GM18498 (cell line): ENCODE data around the gene HIPK2.

Source experiments
- ATAC-seq: cut with Tn5 transposase; IDR thresholded peaks from one replicate; pipeline ENCODE4 v1.9.1; 2021; ENCODE audit warnings: mild to moderate bottlenecking, moderate library complexity; ENCODE audit not compliant: unreplicated experiment

HIPK2 gene

DNA sequence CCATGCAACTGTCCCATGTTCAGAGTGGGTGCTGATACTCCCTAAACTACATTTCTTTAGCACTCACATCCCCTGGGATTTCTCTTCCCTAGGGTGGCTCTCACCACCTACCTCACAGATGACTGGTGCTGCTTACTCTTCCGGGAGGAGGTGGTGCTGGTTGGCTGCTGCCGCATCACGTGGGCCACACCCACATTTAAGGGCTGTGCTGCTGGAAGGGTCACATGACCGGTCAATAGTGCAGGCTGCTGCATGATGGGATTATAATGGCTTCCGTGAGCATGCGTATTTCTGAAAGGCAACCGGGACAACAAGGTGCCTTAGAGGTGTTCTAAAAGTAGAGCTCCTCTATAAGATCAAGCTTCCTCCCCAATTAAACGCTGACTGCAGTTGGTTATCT, 177.5 kb downstream of the HIPK2 start:
- ATAC-seq, result no peak

- no peak for ATAC-seq
Observed at GRCh38 chr7:139598642-139599041, 179.2 kb downstream of the HIPK2 start.

- ATAC-seq, result no peak
Observed at GRCh38 chr7:139597028-139597427, 180.8 kb downstream of the HIPK2 start.

DNA sequence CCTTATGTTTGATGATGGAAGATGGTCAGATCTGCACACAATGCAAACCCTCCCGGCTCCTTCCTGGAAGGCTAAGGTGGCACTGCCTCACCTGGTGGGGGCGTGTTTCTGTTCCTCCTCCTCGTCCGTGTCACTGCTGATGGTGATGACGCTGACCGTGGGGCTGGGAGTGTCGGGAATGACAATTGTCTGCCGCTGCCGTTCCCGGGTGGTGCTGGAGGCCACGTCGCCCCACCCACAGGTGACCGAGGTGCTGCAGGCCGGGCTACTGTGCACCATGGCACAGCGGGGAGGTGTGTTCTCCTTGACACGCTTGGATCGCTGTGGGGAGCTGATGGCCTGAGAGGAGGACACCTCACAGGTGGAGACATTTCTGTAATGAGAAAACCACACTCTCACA, 181.2 kb downstream of the HIPK2 start:
- no peak for ATAC-seq

GRCh38 chr7:139595806-139596205, 182.0 kb downstream of the HIPK2 start:
- no peak for ATAC-seq

GRCh38 chr7:139594911-139595476, 182.8 kb downstream of the HIPK2 start:
- no peak for ATAC-seq

DNA sequence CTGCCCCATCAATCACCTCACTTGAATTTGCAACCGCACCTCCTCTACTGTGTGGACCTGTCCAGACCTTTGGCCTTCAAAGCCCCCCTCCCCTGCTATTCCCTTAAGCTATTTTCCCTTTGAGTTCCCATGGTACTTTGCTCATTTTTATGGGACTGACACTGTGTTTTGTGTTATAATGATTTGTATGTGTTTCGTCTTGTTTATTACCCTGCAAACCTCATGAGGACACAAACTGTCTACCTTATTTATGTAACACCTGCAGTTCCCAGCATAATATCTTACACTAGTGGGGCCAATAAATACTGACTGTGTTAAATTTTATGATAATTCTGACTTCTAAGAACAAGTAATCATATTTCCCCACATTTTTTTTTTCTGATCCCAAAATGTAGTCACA, 183.7 kb downstream of the HIPK2 start:
- no peak for ATAC-seq

DNA sequence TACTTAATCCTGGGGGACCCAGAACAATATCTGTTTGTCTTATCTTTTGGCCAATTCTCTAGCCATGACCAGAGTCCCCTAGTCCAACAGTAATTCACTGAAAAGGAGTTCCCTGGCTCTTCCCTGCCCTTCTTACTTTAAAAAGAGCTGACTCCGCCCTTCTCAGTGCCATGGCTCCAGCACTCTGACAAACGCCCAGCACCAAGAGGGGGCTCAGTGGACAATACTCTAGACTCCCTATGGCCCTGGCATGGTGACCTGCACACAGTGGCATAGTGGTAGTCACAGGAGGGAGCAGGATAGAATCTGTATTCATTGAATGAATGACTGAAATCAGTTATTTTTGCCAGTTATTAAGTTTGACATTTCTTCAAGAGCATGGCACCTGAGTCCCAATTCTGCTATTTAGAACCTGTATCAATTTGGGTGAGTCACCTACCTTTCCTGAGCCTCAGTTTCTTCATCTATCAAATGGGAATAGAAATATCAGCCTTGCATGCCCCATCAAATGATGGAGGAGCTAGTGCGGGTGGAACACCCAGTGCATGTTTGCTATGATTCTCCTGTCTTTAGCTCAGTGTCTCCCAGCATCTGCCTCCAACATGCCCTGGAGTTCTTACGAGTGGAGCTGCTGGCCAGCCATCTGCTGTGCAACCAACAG, 184.9 kb downstream of the HIPK2 start:
- no peak for ATAC-seq

DNA sequence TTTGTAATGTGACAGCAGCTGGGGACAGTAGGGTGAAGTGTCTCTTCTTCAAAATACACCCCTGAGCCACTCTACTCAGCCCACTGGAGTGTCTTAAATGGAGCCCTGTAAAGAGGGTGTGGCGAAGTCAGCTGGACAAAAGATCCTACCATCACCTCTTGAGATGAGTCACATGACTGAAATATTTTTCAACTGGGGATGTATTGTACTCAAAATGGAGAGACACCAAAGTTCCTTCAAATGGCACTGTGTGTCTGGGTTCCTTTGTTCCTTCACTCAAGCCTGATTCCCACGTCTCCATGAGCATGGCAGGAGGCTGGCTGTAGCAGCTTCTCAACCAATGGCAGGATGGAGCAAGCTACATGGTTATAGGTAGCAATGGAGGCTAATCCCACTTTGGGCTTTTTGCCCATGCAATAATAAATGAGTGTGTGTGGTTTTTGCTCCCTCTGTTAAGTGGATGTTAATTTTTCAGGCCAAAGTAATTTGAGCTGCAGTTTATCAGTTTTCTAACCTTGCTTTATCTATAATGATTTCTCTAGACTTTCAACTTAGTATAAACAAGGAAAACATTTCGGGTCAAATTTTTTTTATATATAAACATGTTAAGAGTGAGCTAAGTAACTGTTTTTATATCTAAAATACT, 186.1 kb downstream of the HIPK2 start:
- ATAC-seq, result no peak

DNA sequence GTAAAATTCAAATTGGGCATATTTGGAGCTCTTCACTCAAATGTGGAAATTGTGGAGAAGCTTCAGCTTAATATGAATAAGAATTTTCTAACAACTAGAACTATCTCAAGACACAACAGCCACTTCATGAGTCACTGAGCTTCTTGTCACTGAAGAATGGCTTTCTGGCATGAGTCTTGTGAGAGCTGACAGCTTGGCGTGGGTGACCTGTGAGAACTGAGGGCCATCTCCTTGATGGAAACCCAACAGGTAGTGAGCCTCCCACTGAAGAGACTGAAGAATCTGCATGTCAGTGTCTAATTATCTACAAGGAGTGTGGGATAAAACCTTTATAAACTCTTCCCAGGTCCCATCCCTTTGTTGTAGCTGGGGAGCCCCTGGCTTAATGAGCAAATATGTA, 188.3 kb downstream of the HIPK2 start:
- no peak for ATAC-seq

DNA sequence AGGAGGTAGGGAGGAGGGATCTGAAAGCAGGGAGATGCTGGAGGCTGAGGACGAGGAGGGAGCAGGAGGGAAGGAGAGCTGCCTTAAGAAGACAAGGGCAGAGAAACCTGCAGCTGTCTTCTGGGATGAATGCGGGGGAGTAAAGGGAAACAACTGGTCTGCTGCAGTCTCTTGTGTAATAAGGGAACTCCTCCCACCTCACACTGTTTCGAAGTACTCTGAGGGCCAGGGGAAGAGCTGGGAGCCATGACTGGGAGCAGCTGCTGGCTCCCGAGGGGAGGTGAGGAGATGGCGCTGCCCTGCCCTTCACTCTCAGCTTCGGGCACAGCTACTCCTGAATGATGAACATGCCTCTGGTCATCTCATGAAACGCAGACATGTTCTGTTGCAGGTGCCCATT, 189.2 kb downstream of the HIPK2 start:
- ATAC-seq, result no peak

- ATAC-seq, result no peak
Observed at GRCh38 chr7:139587535-139587934, 190.3 kb downstream of the HIPK2 start.

DNA sequence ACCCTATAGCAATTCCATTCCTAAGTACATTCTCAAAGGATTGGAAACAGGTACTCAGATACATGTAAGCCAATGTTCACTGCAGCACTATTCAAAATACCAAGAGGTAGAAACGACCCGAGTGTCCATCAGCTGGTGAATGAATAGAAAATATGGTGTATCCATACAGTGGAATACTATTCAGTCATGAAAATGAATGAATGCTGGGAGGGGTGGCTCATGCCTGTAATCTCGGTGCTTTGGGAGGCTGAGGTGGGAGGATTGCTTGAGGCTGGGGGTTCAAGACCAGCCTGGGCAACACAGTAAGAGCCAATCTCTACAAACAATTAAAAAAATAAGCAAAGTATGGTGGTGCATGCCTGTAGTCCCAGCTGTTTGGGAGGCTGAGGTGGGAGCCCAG, 191.5 kb downstream of the HIPK2 start:
- no peak for ATAC-seq

- no peak for ATAC-seq
Observed at GRCh38 chr7:139585042-139585441, 192.8 kb downstream of the HIPK2 start.

- no peak for ATAC-seq
Observed at GRCh38 chr7:139583826-139584553, 193.8 kb downstream of the HIPK2 start.

- ATAC-seq, result no peak
Observed at GRCh38 chr7:139582671-139583155, 195.1 kb downstream of the HIPK2 start.

DNA sequence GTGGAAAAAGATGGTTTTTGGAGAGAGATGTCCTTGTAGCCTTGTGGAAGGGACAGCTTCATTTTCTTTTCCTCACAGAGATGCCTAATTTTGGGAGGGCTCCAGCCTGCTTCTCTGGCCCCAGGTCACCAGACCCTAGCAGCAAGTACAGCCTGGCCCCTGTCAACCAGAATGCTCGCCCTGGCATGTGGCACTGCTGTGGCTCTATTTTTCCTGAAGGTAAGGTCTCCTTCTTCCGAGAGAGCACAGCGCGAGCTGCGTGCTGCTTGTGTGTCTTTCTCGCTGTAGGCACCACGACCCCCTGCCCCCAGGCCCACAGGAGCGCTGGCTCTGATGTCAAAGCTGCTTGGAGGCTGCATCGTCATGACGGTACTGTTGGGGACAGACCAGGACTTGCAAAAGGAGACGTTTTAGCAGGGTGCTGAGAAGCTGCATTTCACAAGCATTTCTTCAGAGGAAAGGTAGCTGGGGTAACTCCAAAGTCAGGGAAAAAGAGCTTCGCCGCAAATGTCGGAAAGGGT, 195.6 kb downstream of the HIPK2 start:
- ATAC-seq, result no peak

DNA sequence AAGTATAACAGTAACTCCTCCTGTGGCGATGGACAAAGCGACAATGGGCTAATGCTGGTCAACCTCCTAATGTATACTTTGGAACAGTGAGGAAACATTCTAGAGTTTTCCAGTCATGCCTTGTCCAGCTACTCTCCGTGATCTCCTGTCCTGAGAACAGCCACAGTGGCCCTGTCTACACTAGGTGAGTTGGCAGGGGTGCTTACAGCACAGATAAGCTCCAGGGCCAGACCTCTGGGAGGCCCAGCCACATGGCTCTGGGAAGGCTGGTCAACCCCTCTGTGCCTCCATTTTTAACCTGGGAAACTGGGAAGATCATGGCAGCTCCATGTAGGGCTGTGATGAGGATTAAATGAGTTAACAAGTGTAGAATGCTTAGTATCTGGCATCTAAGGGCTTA, 197.4 kb downstream of the HIPK2 start:
- no peak for ATAC-seq

GRCh38 chr7:139576179-139576973, 201.4 kb downstream of the HIPK2 start:
- no peak for ATAC-seq

DNA sequence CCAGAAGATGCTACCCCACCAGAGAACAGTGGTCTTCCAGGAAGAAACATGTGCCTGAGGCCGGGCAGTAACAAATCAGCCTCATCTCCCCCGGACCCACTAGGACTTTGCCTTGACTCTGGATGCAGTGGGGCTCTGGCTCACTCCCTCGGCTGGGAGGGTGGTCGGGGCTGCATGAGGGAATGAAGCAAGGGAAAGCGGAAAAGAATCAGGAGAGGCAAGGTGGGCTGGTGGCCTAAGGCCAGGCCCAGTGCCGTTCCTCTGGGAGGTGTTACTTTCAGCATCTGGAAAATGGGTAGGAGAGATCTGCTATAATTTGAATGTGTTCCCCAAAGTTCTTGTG, 202.5 kb downstream of the HIPK2 start:
- no peak for ATAC-seq
